HCT116 (cell line): ENCODE results near the gene CCDC160. TPM values are rescaled to one million over a fixed set of nuclear protein-coding genes. Genes with fewer than 3 reads are reported as not detected.
"Not testable (repeated sequence)": the region's sequence is repeated elsewhere in the genome, so short reads cannot be mapped to it uniquely, and the experiment has no call there.

ENCODE experiments used
- ATAC-seq: fragments of 200-7000 bp; cut with Tn5 transposase; 2 replicates; pipeline ENCODE4 v1.9.1; 2020; ENCODE audit warnings: mild to moderate bottlenecking, moderate library complexity
- BruUV-seq: library from RNA; stranded (reverse); fragments of 400-500 nt; replicated peaks from 2 replicates; lab custom pipeline; 2021; lab: Mats Ljungman, UMichigan
- CTCF ChIA-PET: fragments of 300-600 bp; sonication (Branson Sonifier 250); formaldehyde crosslinking; loops from one replicate; lab custom pipeline; 2021; ENCODE audit warnings: antibody characterized with exemption; lab: Charles Lee
- POLR2A ChIA-PET: fragments of 300-600, 350-600 bp; sonication (Branson Sonifier 250); formaldehyde crosslinking; loops from one replicate; lab custom pipeline; 2021; ENCODE audit warnings: antibody characterized with exemption; lab: Charles Lee
- RAD21 ChIA-PET, 2 experiments: fragments of 300-600 bp; sonication (Branson Sonifier 250); formaldehyde crosslinking; loops; one replicate each; lab custom pipeline; 2023; ENCODE audit warnings: low total read pairs in 2 of 2; ENCODE audit not compliant: uncharacterized antibody in 2 of 2, unreplicated experiment in 2 of 2, low non-redundant PET in 1 of 2; lab: Charles Lee
- DNase-seq: peaks from one replicate; pipeline ENCODE4 v3.0.0-alpha.2; 2010; ENCODE audit warnings: low read depth, low spot score
- H2AFZ ChIP-seq: fragments of 200-600 bp; shearing (Covaris generic), sonication (generic); 2 replicates; pipeline ENCODE4 v1.6.1; 2017; ENCODE audit warnings: low read depth, mixed run types, mixed read lengths, antibody characterized with exemption, low read length; ENCODE audit not compliant: poor library complexity, severe bottlenecking
- H3K27ac ChIP-seq: 2 replicates; pipeline ENCODE4 v1.5.1; 2012; ENCODE audit warnings: low read depth, low read length
- H3K27me3 ChIP-seq: fragments of 200-600 bp; sonication (generic); 2 replicates; pipeline ENCODE4 v1.6.1; 2016; ENCODE audit warnings: mixed run types, low read length, mixed read lengths; ENCODE audit not compliant: insufficient read depth
- H3K36me3 ChIP-seq, 2 experiments: fragments of 200-500 bp in 1 of 2; fragments of 200-600 bp in 1 of 2; sonication (Bioruptor generic) in 1 of 2; sonication (generic) in 1 of 2; 2 replicates each; pipeline versions ENCODE4 v1.5.1 to v1.6.1; 2014 to 2016; ENCODE audit warnings: low read length in 2 of 2, inconsistent platforms in 1 of 2, mixed read lengths in 1 of 2, mixed run types in 1 of 2; ENCODE audit not compliant: insufficient read depth in 2 of 2, control insufficient read depth in 1 of 2
- H3K4me1 ChIP-seq, 2 experiments: fragments of 200-600 bp in 1 of 2; sonication (generic) in 1 of 2; 2 replicates each; pipeline versions ENCODE4 v1.5.1 to v1.6.1; 2012 to 2017; ENCODE audit warnings: low read length in 2 of 2, inconsistent platforms in 1 of 2, mild to moderate bottlenecking in 1 of 2, mixed read lengths in 1 of 2, mixed run types in 1 of 2, moderate library complexity in 1 of 2; ENCODE audit not compliant: insufficient read depth in 2 of 2, control insufficient read depth in 1 of 2
- H3K4me2 ChIP-seq: fragments of 200-600 bp; sonication (generic); 2 replicates; pipeline ENCODE4 v1.6.1; 2017; ENCODE audit warnings: mixed run types, low read length, mixed read lengths
- H3K4me3 ChIP-seq, 2 experiments: fragments of 200-600 bp in 1 of 2; sonication (generic) in 1 of 2; replicated peaks in 1 of 2; 2 replicates each; pipeline ENCODE4 v1.5.1; 2011 to 2016; ENCODE audit warnings: low read length in 2 of 2, control low read depth in 1 of 2, low read depth in 1 of 2, mild to moderate bottlenecking in 1 of 2, mixed read lengths in 1 of 2, mixed run types in 1 of 2
- H3K79me2 ChIP-seq: fragments of 200-600 bp; sonication (generic); 2 replicates; pipeline ENCODE4 v1.6.1; 2017; ENCODE audit warnings: mild to moderate bottlenecking, mixed run types, low read length, moderate library complexity, mixed read lengths; ENCODE audit not compliant: insufficient read depth
- H3K9ac ChIP-seq: fragments of 200-600 bp; sonication (generic); 2 replicates; pipeline ENCODE4 v1.6.1; 2016; ENCODE audit warnings: low read length, mixed read lengths
- H3K9me2 ChIP-seq: fragments of 200-600 bp; sonication (generic), shearing (Covaris generic); 2 replicates; pipeline ENCODE4 v1.6.1; 2017; ENCODE audit warnings: mixed run types, mild to moderate bottlenecking, moderate library complexity; ENCODE audit not compliant: insufficient read depth
- H3K9me3 ChIP-seq, 2 experiments: fragments of 200-500 bp in 1 of 2; fragments of 200-600 bp in 1 of 2; sonication (Bioruptor generic) in 1 of 2; sonication (generic) in 1 of 2; 2 replicates each; pipeline ENCODE4 v1.6.1; 2014 to 2017; ENCODE audit warnings: low read length in 2 of 2, mixed read lengths in 2 of 2, inconsistent platforms in 1 of 2, low read depth in 1 of 2, mild to moderate bottlenecking in 1 of 2, mixed run types in 1 of 2, moderate library complexity in 1 of 2; ENCODE audit not compliant: control insufficient read depth in 1 of 2, insufficient read depth in 1 of 2
- H4K20me1 ChIP-seq: fragments of 200-600 bp; sonication (generic), shearing (Covaris generic); 2 replicates; pipeline ENCODE4 v1.6.1; 2017; ENCODE audit warnings: mixed run types, mild to moderate bottlenecking, moderate library complexity; ENCODE audit not compliant: insufficient read depth
- CBX3 ChIP-seq: IDR thresholded peaks from 2 replicates; pipeline ENCODE4 v1.6.1; 2012; ENCODE audit warnings: low read depth
- CEBPB ChIP-seq: IDR thresholded peaks from 2 replicates; pipeline ENCODE4 v1.6.1; 2012; ENCODE audit warnings: low read depth
- EZH2 ChIP-seq: fragments of 200-600 bp; sonication (generic); IDR thresholded peaks from 2 replicates; pipeline ENCODE4 v1.6.1; 2017; ENCODE audit warnings: antibody characterized with exemption, mixed run types
- POLR2A ChIP-seq: IDR thresholded peaks from 2 replicates; pipeline ENCODE4 v1.7.0; 2011; ENCODE audit warnings: borderline replicate concordance; ENCODE audit not compliant: insufficient read depth, insufficient read length; ENCODE audit errors: extremely low read depth
- SIN3A ChIP-seq: IDR thresholded peaks from 2 replicates; pipeline ENCODE4 v1.6.1; 2012; ENCODE audit warnings: low read depth
- SP1 ChIP-seq: IDR thresholded peaks from 2 replicates; pipeline ENCODE4 v1.6.1; 2012; ENCODE audit warnings: low read depth
- ZNF274 ChIP-seq: fragments of 200-500 bp; sonication (Bioruptor generic); IDR thresholded peaks from 2 replicates; pipeline ENCODE4 v1.6.1; 2014; ENCODE audit warnings: mild to moderate bottlenecking, low read depth, low read length, inconsistent platforms
- intact Hi-C: fragments of 100-400 bp; cut with micrococcal nuclease; formaldehyde crosslinking; loops from 2 replicates; pipeline ENCODE4 v1.10.0; 2022
- total RNA-seq: library from RNA; stranded (reverse); gene quantifications from one replicate; pipeline ENCODE4 v1.2.1, GENCODE V29; 2021; ENCODE audit not compliant: unreplicated experiment
- TF ChIP-seq, protein P1 (sequence below): IDR thresholded peaks from 2 replicates; pipeline ENCODE4 v1.6.1; 2011; ENCODE audit warnings: mild to moderate bottlenecking, low read length, moderate library complexity; ENCODE audit not compliant: insufficient replicate concordance; ENCODE audit errors: extremely low read depth

Gene CCDC160
- total RNA-seq, 1 experiment from 2014 or later: not detected

DNA sequence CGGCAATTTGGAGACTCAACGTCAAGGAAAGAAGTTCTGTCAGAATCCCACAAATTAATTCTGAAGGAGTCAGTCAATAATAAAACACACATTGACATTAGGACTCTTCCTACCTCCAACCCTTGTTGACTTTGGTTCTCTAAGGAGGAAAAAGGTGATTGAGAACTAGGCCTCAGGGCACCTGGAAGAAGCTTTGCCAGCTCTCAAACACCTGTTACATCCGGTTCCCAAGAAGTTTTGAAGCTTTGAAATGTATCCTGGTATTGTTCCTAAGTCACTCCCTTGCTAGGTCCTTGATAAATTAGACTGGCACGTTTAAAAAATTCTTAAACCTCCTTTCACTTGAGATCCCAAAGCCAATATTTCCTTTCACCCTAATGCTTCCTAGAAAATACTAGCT lies 1.7 kb upstream of the CCDC160 start (continued):
- TF ChIP-seq ZNF274: no peak
- no peak for TF ChIP-seq CEBPB
- TF ChIP-seq SIN3A: no peak
- TF ChIP-seq SP1: no peak
- TF ChIP-seq POLR2A: no peak
- TF ChIP-seq, protein P1, sequence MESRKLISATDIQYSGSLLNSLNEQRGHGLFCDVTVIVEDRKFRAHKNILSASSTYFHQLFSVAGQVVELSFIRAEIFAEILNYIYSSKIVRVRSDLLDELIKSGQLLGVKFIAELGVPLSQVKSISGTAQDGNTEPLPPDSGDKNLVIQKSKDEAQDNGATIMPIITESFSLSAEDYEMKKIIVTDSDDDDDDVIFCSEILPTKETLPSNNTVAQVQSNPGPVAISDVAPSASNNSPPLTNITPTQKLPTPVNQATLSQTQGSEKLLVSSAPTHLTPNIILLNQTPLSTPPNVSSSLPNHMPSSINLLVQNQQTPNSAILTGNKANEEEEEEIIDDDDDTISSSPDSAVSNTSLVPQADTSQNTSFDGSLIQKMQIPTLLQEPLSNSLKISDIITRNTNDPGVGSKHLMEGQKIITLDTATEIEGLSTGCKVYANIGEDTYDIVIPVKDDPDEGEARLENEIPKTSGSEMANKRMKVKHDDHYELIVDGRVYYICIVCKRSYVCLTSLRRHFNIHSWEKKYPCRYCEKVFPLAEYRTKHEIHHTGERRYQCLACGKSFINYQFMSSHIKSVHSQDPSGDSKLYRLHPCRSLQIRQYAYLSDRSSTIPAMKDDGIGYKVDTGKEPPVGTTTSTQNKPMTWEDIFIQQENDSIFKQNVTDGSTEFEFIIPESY: no peak

DNA sequence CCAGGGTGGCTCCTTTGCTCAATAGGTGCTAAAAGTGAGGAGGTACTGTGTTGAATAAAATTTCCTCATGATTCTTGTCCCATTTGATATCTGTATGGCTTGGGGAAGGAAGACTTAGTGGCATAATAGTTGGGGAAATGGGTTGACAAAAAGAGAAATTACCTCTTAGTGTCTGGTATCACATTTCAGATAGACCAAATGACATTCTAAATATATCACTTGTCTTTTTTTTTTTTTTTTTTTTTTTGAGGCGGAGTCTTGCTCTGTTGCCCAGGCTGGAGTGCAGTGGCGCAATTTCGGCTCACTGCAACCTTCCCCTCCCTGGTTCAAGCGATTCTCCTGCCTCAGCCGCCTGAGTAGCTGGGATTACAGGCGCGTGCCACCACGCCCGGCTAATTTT lies 1.2 kb downstream of the CCDC160 start:
- H3K36me3 ChIP-seq, H3K4me3 ChIP-seq, ATAC-seq, intact Hi-C loops, H3K9me2 ChIP-seq, DNase-seq, H3K4me1 ChIP-seq, H3K27ac ChIP-seq, RAD21 ChIA-PET, BruUV-seq, H3K9me3 ChIP-seq, H4K20me1 ChIP-seq, H3K27me3 ChIP-seq, H3K9ac ChIP-seq, POLR2A ChIA-PET, H2AFZ ChIP-seq, H3K79me2 ChIP-seq, CTCF ChIA-PET: not testable (repeated sequence)
- H3K4me2 ChIP-seq: peak overlapping the region; percentile 75; the same call in 1 of the 2 replicates

- POLR2A ChIA-PET: no interaction called here
- H3K4me3 ChIP-seq: no peak overlapping the region
- intact Hi-C loops: no loop called here
- DNase-seq (no peak), ATAC-seq (no peak)
- CTCF ChIA-PET: no interaction called here
- H3K79me2 ChIP-seq: no peaks in the 10 kb centered on the region
- no peak overlapping the region for H3K9ac ChIP-seq
- no peak for TF ChIP-seq EZH2
- no peak for TF ChIP-seq POLR2A
- no peak for TF ChIP-seq CBX3
- TF ChIP-seq, protein P1: no peak
- TF ChIP-seq ZNF274: no peak
- no peak for TF ChIP-seq SIN3A
- no peak for TF ChIP-seq SP1
- no peaks in the 10 kb centered on the region for H3K9me3 ChIP-seq
- H4K20me1 ChIP-seq: no peaks in the 10 kb centered on the region
- H3K9me2 ChIP-seq: no peaks in the 10 kb centered on the region
- RAD21 ChIA-PET: no interaction called here
- H3K27ac ChIP-seq: no peak overlapping the region
- no TSS peak for BruUV-seq
- no peaks in the 10 kb centered on the region for H3K27me3 ChIP-seq
- H3K4me2 ChIP-seq: no peak overlapping the region
- no peaks in the 10 kb centered on the region for H3K36me3 ChIP-seq
- H3K4me1 ChIP-seq: peaks cover 0 to 2% of the 10 kb centered on the region in 2 experiments; a peak in 3 of 4 replicates
- no peak overlapping the region for H2AFZ ChIP-seq
Observed at GRCh38 chrX:134239016-134239415, 2.0 kb downstream of the CCDC160 start.
